Esophagus squamous epithelium (tissue), 4 donors: ENCODE data around the gene PEX11A.

Experiments
- POLR2A ChIP-seq, 4 donors: fragments of 450-650 bp; IDR thresholded peaks; one replicate each; pipeline ENCODE4 v1.6.1; 2017; ENCODE audit warnings: antibody characterized with exemption in 4 of 4, mild to moderate bottlenecking in 4 of 4, moderate library complexity in 3 of 4
- TF ChIP-seq, protein P1 (sequence below), 6 experiments: fragments of 450-650 bp in 4 of 6; fragments of 200-600 bp in 2 of 6; sonication (generic) in 2 of 6; IDR thresholded peaks; one replicate each; pipeline ENCODE4 v1.5.1; 2016 to 2019; ENCODE audit warnings: antibody characterized with exemption in 6 of 6, mild to moderate bottlenecking in 4 of 6, moderate library complexity in 4 of 6

DNA sequence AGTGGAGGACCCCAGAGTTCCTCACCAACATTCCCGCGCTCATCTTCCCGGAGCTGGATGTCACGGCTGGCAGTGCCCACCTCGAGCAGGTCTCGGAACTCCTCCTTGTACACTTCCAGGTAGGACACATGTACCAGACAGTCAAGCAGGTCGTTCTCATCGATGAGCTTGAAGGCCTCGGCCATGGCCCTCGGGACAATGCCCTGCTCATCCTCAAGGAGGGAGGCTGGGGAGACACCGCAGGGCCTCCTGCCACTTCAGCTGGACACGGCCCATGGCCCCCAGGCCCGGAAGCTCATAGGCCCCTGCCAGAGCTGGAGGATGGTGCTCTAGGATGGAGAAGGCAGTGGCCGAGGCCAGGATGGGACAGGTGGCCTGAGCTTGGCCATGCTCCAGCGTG lies 40.8 kb downstream of the PEX11A start:
- TF ChIP-seq, protein P1, sequence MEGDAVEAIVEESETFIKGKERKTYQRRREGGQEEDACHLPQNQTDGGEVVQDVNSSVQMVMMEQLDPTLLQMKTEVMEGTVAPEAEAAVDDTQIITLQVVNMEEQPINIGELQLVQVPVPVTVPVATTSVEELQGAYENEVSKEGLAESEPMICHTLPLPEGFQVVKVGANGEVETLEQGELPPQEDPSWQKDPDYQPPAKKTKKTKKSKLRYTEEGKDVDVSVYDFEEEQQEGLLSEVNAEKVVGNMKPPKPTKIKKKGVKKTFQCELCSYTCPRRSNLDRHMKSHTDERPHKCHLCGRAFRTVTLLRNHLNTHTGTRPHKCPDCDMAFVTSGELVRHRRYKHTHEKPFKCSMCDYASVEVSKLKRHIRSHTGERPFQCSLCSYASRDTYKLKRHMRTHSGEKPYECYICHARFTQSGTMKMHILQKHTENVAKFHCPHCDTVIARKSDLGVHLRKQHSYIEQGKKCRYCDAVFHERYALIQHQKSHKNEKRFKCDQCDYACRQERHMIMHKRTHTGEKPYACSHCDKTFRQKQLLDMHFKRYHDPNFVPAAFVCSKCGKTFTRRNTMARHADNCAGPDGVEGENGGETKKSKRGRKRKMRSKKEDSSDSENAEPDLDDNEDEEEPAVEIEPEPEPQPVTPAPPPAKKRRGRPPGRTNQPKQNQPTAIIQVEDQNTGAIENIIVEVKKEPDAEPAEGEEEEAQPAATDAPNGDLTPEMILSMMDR (IDR thresholded peaks at IDR 0.05) = no peak
- TF ChIP-seq POLR2A (IDR thresholded peaks at IDR 0.05) = no peak
